SK-N-SH treated with all-trans-retinoic acid at 6 μM for 48 hours (cell line): ENCODE data around the gene CD48.
"Not testable (repeated sequence)": the region's sequence is repeated elsewhere in the genome, so short reads cannot be mapped to it uniquely, and the experiment has no call there.

Experiments
- ATAC-seq: fragments of 200-7000 bp; cut with Tn5 transposase; 3 replicates; pipeline ENCODE4 v1.9.1; 2020; ENCODE audit warnings: mild to moderate bottlenecking, moderate library complexity
- ARNTL ChIP-seq: fragments of 450-650 bp; formaldehyde crosslinking; IDR thresholded peaks from 2 replicates; pipeline ENCODE4 v1.5.0; 2020; ENCODE audit warnings: low read depth, mild to moderate bottlenecking, moderate library complexity, borderline replicate concordance
- BACH2 ChIP-seq: fragments of 250-450 bp; sonication (Bioruptor Pico); IDR thresholded peaks from 2 replicates; pipeline ENCODE4 v1.9.0; 2021; ENCODE audit warnings: mild to moderate bottlenecking, borderline replicate concordance
- CSRNP3 ChIP-seq: fragments of 250-450 bp; sonication (Bioruptor Pico); IDR thresholded peaks from 2 replicates; pipeline ENCODE4 v1.5.1; 2021; ENCODE audit warnings: mild to moderate bottlenecking, moderate library complexity
- ESRRG ChIP-seq: fragments of 250-450 bp; sonication (Bioruptor Pico); IDR thresholded peaks from 2 replicates; pipeline ENCODE4 v1.6.1; 2021; ENCODE audit warnings: mild to moderate bottlenecking
- GLIS3 ChIP-seq: fragments of 250-450 bp; sonication (Bioruptor Pico); IDR thresholded peaks from 2 replicates; pipeline ENCODE4 v1.5.0; 2020; ENCODE audit warnings: mild to moderate bottlenecking, moderate library complexity
- OSR1 ChIP-seq: fragments of 250-450 bp; sonication (Bioruptor Pico); IDR thresholded peaks from 2 replicates; pipeline ENCODE4 v1.8.0; 2022; ENCODE audit warnings: moderate library complexity, mild to moderate bottlenecking, inconsistent platforms
- POU6F1 ChIP-seq: fragments of 250-450 bp; sonication (Bioruptor Pico); IDR thresholded peaks from 2 replicates; pipeline ENCODE4 v1.8.0; 2021; ENCODE audit warnings: low read depth, mild to moderate bottlenecking, moderate library complexity, borderline replicate concordance
- SNAI2 ChIP-seq: fragments of 250-450 bp; sonication (Bioruptor Pico); IDR thresholded peaks from 2 replicates; pipeline ENCODE4 v1.5.0; 2020; ENCODE audit warnings: mild to moderate bottlenecking, moderate library complexity
- TCF4 ChIP-seq: fragments of 250-450 bp; sonication (Bioruptor Pico); IDR thresholded peaks from 2 replicates; pipeline ENCODE4 v1.8.0; 2021; ENCODE audit warnings: mild to moderate bottlenecking, moderate library complexity, borderline replicate concordance
- TOX ChIP-seq: fragments of 250-450 bp; sonication (Bioruptor Pico); IDR thresholded peaks from 2 replicates; pipeline ENCODE4 v1.8.0; 2021; ENCODE audit warnings: mild to moderate bottlenecking, moderate library complexity, borderline replicate concordance
- TSHZ2 ChIP-seq: fragments of 250-450 bp; sonication (Bioruptor Pico); IDR thresholded peaks from 2 replicates; pipeline ENCODE4 v1.5.0; 2020; ENCODE audit warnings: mild to moderate bottlenecking, moderate library complexity
- ZC3H10 ChIP-seq: fragments of 250-450 bp; sonication (Bioruptor Pico); IDR thresholded peaks from 2 replicates; pipeline ENCODE4 v1.5.1; 2021; ENCODE audit warnings: mild to moderate bottlenecking, moderate library complexity
- ZFP3 ChIP-seq: fragments of 250-450 bp; sonication (Bioruptor Pico); IDR thresholded peaks from 2 replicates; pipeline ENCODE4 v1.5.0; 2020; ENCODE audit warnings: mild to moderate bottlenecking, moderate library complexity
- ZFP30 ChIP-seq: fragments of 450-650 bp; formaldehyde crosslinking; IDR thresholded peaks from 2 replicates; pipeline ENCODE4 v1.5.0; 2022; ENCODE audit warnings: mild to moderate bottlenecking, moderate library complexity
- ZNF565 ChIP-seq: fragments of 450-650 bp; formaldehyde crosslinking; conservative IDR thresholded peaks from 2 replicates; pipeline ENCODE4 v1.5.0; 2020; ENCODE audit warnings: low read depth, mild to moderate bottlenecking, moderate library complexity
- ZNF70 ChIP-seq: fragments of 450-650 bp; formaldehyde crosslinking; IDR thresholded peaks from 2 replicates; pipeline ENCODE4 v1.5.0; 2020; ENCODE audit warnings: mild to moderate bottlenecking, moderate library complexity
- ZNF8 ChIP-seq: fragments of 450-650 bp; formaldehyde crosslinking; IDR thresholded peaks from 2 replicates; pipeline ENCODE4 v1.5.0; 2020; ENCODE audit warnings: mild to moderate bottlenecking, moderate library complexity
- TF ChIP-seq, protein P1 (sequence below): fragments of 250-450 bp; sonication (Bioruptor Pico); IDR thresholded peaks from 2 replicates; pipeline ENCODE4 v1.5.1; 2020; ENCODE audit warnings: low read depth, mild to moderate bottlenecking, moderate library complexity

CD48 gene

GRCh38 chr1:160706526-160707235 is 4.9 kb downstream of the CD48 start (continued):
- TF ChIP-seq TSHZ2: no peak
- TF ChIP-seq ZFP30 (CRISPR knock-in tag): no peak
- no peak for TF ChIP-seq POU6F1 (CRISPR knock-in tag)
- no peak for TF ChIP-seq ZC3H10 (CRISPR knock-in tag)
- no peak for TF ChIP-seq TOX (CRISPR knock-in tag)
- TF ChIP-seq TCF4 (CRISPR knock-in tag): no peak
- TF ChIP-seq BACH2: no peak
- no peak for TF ChIP-seq ESRRG (CRISPR knock-in tag)
- TF ChIP-seq CSRNP3 (CRISPR knock-in tag): no peak
- TF ChIP-seq GLIS3: no peak

DNA sequence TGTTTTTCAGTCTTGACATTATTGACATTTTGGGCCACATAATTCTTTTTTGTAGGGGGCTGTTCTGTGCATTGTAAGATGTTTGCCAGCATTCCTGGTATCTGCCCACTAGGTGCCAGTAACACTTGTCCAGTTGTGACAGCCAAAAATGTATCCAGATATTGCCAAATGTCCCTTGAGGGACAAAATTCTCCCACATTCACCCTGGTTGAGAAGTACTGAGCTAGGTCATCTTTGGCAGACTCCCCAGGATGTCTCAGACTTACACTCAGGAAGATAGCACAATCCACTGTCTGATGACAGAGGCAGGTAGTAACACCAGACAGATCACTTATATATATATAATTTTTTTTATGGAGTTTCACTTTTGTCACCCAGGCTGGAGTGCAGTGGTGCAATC is 5.9 kb downstream of the CD48 start:
- no peak for ATAC-seq
- no peak for TF ChIP-seq POU6F1 (CRISPR knock-in tag)
- no peak for TF ChIP-seq ZNF8 (CRISPR knock-in tag)
- no peak for TF ChIP-seq ZFP30 (CRISPR knock-in tag)
- no peak for TF ChIP-seq ZFP3
- no peak for TF ChIP-seq BACH2
- TF ChIP-seq ZNF565 (CRISPR knock-in tag): no peak
- no peak for TF ChIP-seq ZNF70 (CRISPR knock-in tag)
- TF ChIP-seq CSRNP3 (CRISPR knock-in tag): no peak
- TF ChIP-seq ESRRG (CRISPR knock-in tag): no peak
- no peak for TF ChIP-seq SNAI2 (CRISPR knock-in tag)
- TF ChIP-seq TOX (CRISPR knock-in tag): no peak
- no peak for TF ChIP-seq ARNTL (CRISPR knock-in tag)
- TF ChIP-seq, protein P1, sequence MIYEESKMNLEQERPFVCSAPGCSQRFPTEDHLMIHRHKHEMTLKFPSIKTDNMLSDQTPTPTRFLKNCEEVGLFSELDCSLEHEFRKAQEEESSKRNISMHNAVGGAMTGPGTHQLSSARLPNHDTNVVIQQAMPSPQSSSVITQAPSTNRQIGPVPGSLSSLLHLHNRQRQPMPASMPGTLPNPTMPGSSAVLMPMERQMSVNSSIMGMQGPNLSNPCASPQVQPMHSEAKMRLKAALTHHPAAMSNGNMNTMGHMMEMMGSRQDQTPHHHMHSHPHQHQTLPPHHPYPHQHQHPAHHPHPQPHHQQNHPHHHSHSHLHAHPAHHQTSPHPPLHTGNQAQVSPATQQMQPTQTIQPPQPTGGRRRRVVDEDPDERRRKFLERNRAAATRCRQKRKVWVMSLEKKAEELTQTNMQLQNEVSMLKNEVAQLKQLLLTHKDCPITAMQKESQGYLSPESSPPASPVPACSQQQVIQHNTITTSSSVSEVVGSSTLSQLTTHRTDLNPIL (CRISPR knock-in tag): no peak
- TF ChIP-seq ZC3H10 (CRISPR knock-in tag): no peak
- no peak for TF ChIP-seq OSR1 (CRISPR knock-in tag)
- TF ChIP-seq, all 23 proteins: peak for 0

GRCh38 chr1:160705212-160705621 is 6.4 kb downstream of the CD48 start:
- not testable (repeated sequence) for ATAC-seq
